ENCODE results near the gene RALGPS1.

RALGPS1 gene

GRCh38 chr9:127053960-127054359 is 139.4 kb downstream of the RALGPS1 start:
- DNase-seq, result no peak

- DNase-seq, result no peak
Observed at GRCh38 chr9:127055745-127056402, 141.3 kb downstream of the RALGPS1 start.

GRCh38 chr9:127056446-127056845 is 141.9 kb downstream of the RALGPS1 start:
- DNase-seq, result no peak

GRCh38 chr9:127058011-127058644 is 143.5 kb downstream of the RALGPS1 start:
- DNase-seq, result no peak

GRCh38 chr9:127058645-127059021 is 144.1 kb downstream of the RALGPS1 start:
- no peak for DNase-seq

GRCh38 chr9:127059030-127059429 is 144.4 kb downstream of the RALGPS1 start:
- no peak for DNase-seq

GRCh38 chr9:127059765-127060361 is 145.3 kb downstream of the RALGPS1 start:
- DNase-seq, result no peak

GRCh38 chr9:127061411-127061810 is 146.8 kb downstream of the RALGPS1 start:
- no peak for DNase-seq

- no peak for DNase-seq
Observed at GRCh38 chr9:127064335-127064734, 149.8 kb downstream of the RALGPS1 start.

- DNase-seq, result no peak
Observed at GRCh38 chr9:127065592-127065991, 151.0 kb downstream of the RALGPS1 start.

- DNase-seq, result no peak
Observed at GRCh38 chr9:127066060-127066850, 151.7 kb downstream of the RALGPS1 start.

GRCh38 chr9:127066851-127067136 is 152.2 kb downstream of the RALGPS1 start:
- no peak for DNase-seq

- DNase-seq, result no peak
Observed at GRCh38 chr9:127067603-127068220, 153.1 kb downstream of the RALGPS1 start.

GRCh38 chr9:127074561-127075548 is 160.3 kb downstream of the RALGPS1 start:
- no peak for DNase-seq

GRCh38 chr9:127075624-127076372 is 161.2 kb downstream of the RALGPS1 start:
- DNase-seq, result no peak

GRCh38 chr9:127076860-127077643 is 162.5 kb downstream of the RALGPS1 start:
- DNase-seq, result no peak

- no peak for DNase-seq
Observed at GRCh38 chr9:127077644-127077946, 163.0 kb downstream of the RALGPS1 start.

GRCh38 chr9:127078336-127078735 is 163.8 kb downstream of the RALGPS1 start:
- DNase-seq, result no peak

- DNase-seq, result no peak
Observed at GRCh38 chr9:127078988-127079387, 164.4 kb downstream of the RALGPS1 start.

GRCh38 chr9:127079446-127080140 is 165.0 kb downstream of the RALGPS1 start:
- DNase-seq, result no peak
